HG03097 (cell line): ENCODE measurements around the gene ZNF827.

Experiments
- ATAC-seq: cut with Tn5 transposase; IDR thresholded peaks from one replicate; pipeline ENCODE4 v1.9.1; 2021; ENCODE audit not compliant: unreplicated experiment, low FRiP score

ZNF827 gene

GRCh38 chr4:145769450-145770037, 169.1 kb downstream of the ZNF827 start:
- ATAC-seq, result no peak

- ATAC-seq, result no peak
Measured at GRCh38 chr4:145766273-145766672, 172.3 kb downstream of the ZNF827 start.

- ATAC-seq, result no peak
Measured at GRCh38 chr4:145763399-145763798, 175.2 kb downstream of the ZNF827 start.

- no peak for ATAC-seq
Measured at GRCh38 chr4:145762719-145763118, 175.9 kb downstream of the ZNF827 start.

GRCh38 chr4:145760961-145761929, 177.4 kb downstream of the ZNF827 start:
- no peak for ATAC-seq

- no peak for ATAC-seq
Measured at GRCh38 chr4:145760176-145760575, 178.4 kb downstream of the ZNF827 start.

GRCh38 chr4:145757188-145757587, 181.4 kb downstream of the ZNF827 start:
- ATAC-seq, result no peak

GRCh38 chr4:145756244-145756643, 182.4 kb downstream of the ZNF827 start:
- no peak for ATAC-seq

GRCh38 chr4:145755802-145756201, 182.8 kb downstream of the ZNF827 start:
- no peak for ATAC-seq

- no peak for ATAC-seq
Measured at GRCh38 chr4:145743641-145744040, 195.0 kb downstream of the ZNF827 start.

GRCh38 chr4:145740806-145741205, 197.8 kb downstream of the ZNF827 start:
- ATAC-seq, result no peak

- no peak for ATAC-seq
Measured at GRCh38 chr4:145739845-145740244, 198.8 kb downstream of the ZNF827 start.

- ATAC-seq, result no peak
Measured at GRCh38 chr4:145736241-145736831, 202.3 kb downstream of the ZNF827 start.

GRCh38 chr4:145735827-145736226, 202.8 kb downstream of the ZNF827 start:
- ATAC-seq, result no peak

GRCh38 chr4:145735347-145735675, 203.3 kb downstream of the ZNF827 start:
- no peak for ATAC-seq

GRCh38 chr4:145734576-145735346, 203.9 kb downstream of the ZNF827 start:
- ATAC-seq, result no peak

- no peak for ATAC-seq
Measured at GRCh38 chr4:145734031-145734430, 204.6 kb downstream of the ZNF827 start.

- ATAC-seq, result peak; percentile 80
Measured at GRCh38 chr4:145732895-145733880, 205.4 kb downstream of the ZNF827 start.

GRCh38 chr4:145732001-145732815, 206.4 kb downstream of the ZNF827 start:
- ATAC-seq, result no peak
